ENCODE measurements around the gene PROK2. TPM values are rescaled to one million over a fixed set of nuclear protein-coding genes. Genes with fewer than 3 reads are reported as not detected.

PROK2 gene
- total RNA-seq, 1 donor from 2014 or later = not detected

DNA sequence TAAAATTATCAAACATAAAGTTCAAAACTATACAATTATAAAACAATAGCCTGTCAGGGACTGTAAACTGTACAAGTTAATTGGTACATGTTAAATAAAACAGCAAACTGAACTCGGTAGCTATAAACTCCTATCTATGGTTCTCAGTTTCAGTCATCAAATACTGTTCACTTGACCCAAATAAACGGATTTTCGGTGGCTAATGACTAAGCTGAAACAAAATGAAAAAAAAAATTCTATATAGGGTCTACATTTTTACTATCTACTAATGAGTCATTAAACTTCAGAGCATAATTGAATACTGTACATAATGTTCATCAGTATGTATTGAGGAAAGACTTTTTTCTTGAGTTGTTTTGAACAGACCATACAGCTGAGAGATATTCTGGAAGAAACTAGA, 6.6 kb downstream of the PROK2 start:
- no peak overlapping the region for H2AFZ ChIP-seq (ENCODE audit: low read depth, low read length)
- H3K36me3 ChIP-seq (ENCODE audit: insufficient read depth, low read length) = no peaks in the 10 kb centered on the region
- H3K9ac ChIP-seq (ENCODE audit: low read length) = no peak overlapping the region
- no peaks in the 10 kb centered on the region for H3K36me3 Mint-ChIP-seq (ENCODE audit: low read depth, unreplicated experiment)
- H3K27me3 Mint-ChIP-seq (ENCODE audit: low read depth, unreplicated experiment) = peaks cover 49% of the 10 kb centered on the region
- H3K27ac Mint-ChIP-seq (ENCODE audit: unreplicated experiment) = no peak overlapping the region
- FAIRE-seq (no peak), DNase-seq (ENCODE audit: low read depth) (no peak)
- no peaks in the 10 kb centered on the region for H3K9me3 ChIP-seq (ENCODE audit: insufficient read depth, low read depth, low read length)
- H3K4me1 ChIP-seq (ENCODE audit: insufficient read depth, low read length) = no peaks in the 10 kb centered on the region
- no peak overlapping the region for H3K4me3 ChIP-seq (ENCODE audit: insufficient read depth, low read depth, low read length)
- no peak overlapping the region for H3K4me2 ChIP-seq (ENCODE audit: low read length)
- no peaks in the 10 kb centered on the region for H4K20me1 ChIP-seq (ENCODE audit: insufficient read depth, low read length)
- H3K9me3 Mint-ChIP-seq (ENCODE audit: unreplicated experiment) = no peaks in the 10 kb centered on the region
- no peak for TF ChIP-seq CTCF (IDR thresholded peaks at IDR 0.05; ENCODE audit: insufficient read depth, low read depth, low read length)
- TF ChIP-seq EZH2 (IDR thresholded peaks at IDR 0.05; ENCODE audit: insufficient read depth, low read length) = no peak
- H3K79me2 ChIP-seq (ENCODE audit: insufficient read depth, low read length) = no peaks in the 10 kb centered on the region
- H3K4me3 Mint-ChIP-seq (ENCODE audit: unreplicated experiment) = no peak overlapping the region
- H3K4me1 Mint-ChIP-seq (ENCODE audit: low read depth, unreplicated experiment) = peaks cover 2% of the 10 kb centered on the region
- no peak overlapping the region for H3K27ac ChIP-seq (ENCODE audit: low read depth, low read length)
- H3K27me3 ChIP-seq (ENCODE audit: insufficient read depth, low read length) = peaks cover 35% of the 10 kb centered on the region

- no peak overlapping the region for H3K4me2 ChIP-seq (ENCODE audit: low read length)
- H4K20me1 ChIP-seq (ENCODE audit: insufficient read depth, low read length) = no peaks in the 10 kb centered on the region
- no peak overlapping the region for H3K9ac ChIP-seq (ENCODE audit: low read length)
- Mint-ChIP-seq H3K9me3 (ENCODE audit: unreplicated experiment) (no peaks in the 10 kb centered on the region), H3K36me3 (ENCODE audit: low read depth, unreplicated experiment) (no peaks in the 10 kb centered on the region), H3K4me3 (ENCODE audit: unreplicated experiment) (no peak overlapping the region), H3K27ac (ENCODE audit: unreplicated experiment) (no peak overlapping the region), H3K27me3 (ENCODE audit: low read depth, unreplicated experiment) (peaks cover 37% of the 10 kb centered on the region), H3K4me1 (ENCODE audit: low read depth, unreplicated experiment) (peaks cover 2% of the 10 kb centered on the region)
- H3K4me3 ChIP-seq (ENCODE audit: insufficient read depth, low read depth, low read length) = no peak overlapping the region
- H3K79me2 ChIP-seq (ENCODE audit: insufficient read depth, low read length) = no peaks in the 10 kb centered on the region
- no peaks in the 10 kb centered on the region for H3K36me3 ChIP-seq (ENCODE audit: insufficient read depth, low read length)
- no peak overlapping the region for H3K27ac ChIP-seq (ENCODE audit: low read depth, low read length)
- H3K4me1 ChIP-seq (ENCODE audit: insufficient read depth, low read length) = no peaks in the 10 kb centered on the region
- H2AFZ ChIP-seq (ENCODE audit: low read depth, low read length) = no peak overlapping the region
- FAIRE-seq (no peak), DNase-seq (ENCODE audit: low read depth) (no peak)
- peaks cover 25% of the 10 kb centered on the region for H3K27me3 ChIP-seq (ENCODE audit: insufficient read depth, low read length)
- no peaks in the 10 kb centered on the region for H3K9me3 ChIP-seq (ENCODE audit: insufficient read depth, low read depth, low read length)
- no peak for TF ChIP-seq CTCF (IDR thresholded peaks at IDR 0.05; ENCODE audit: insufficient read depth, low read depth, low read length)
- no peak for TF ChIP-seq EZH2 (IDR thresholded peaks at IDR 0.05; ENCODE audit: insufficient read depth, low read length)
Observed at GRCh38 chr3:71776538-71776937, 8.4 kb downstream of the PROK2 start.

DNA sequence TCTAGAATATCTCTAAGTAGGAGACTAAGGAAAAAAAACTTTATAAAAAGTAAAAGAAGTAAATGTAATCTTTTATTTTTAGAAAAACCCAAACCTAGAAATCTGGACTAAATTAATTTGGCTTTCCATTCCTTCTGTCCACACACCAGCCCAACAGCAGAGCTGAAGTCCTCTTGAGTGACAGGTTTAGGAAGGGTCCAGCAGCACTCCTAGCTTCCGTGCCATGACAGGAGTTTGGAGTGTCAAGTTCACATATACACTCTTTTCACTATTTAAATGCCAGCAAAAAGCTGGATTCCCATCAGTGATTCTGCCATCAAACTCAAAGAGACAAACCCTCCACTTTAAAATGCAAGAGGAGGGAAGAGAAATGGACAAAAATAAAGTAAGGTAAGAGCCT, 13.1 kb downstream of the PROK2 start:
- no peaks in the 10 kb centered on the region for H3K4me1 ChIP-seq (ENCODE audit: insufficient read depth, low read length)

More for the DNA sequence above, 13.1 kb downstream of the PROK2 start:
- Histone ChIP-seq H3K36me3 (ENCODE audit: insufficient read depth, low read length) (no peaks in the 10 kb centered on the region), H3K27me3 (ENCODE audit: insufficient read depth, low read length) (peaks cover 15% of the 10 kb centered on the region), H3K4me3 (ENCODE audit: insufficient read depth, low read depth, low read length) (no peak overlapping the region), H3K4me2 (ENCODE audit: low read length) (no peak overlapping the region), H2AFZ (ENCODE audit: low read depth, low read length) (no peak overlapping the region), H3K27ac (ENCODE audit: low read depth, low read length) (no peak overlapping the region), H3K79me2 (ENCODE audit: insufficient read depth, low read length) (no peaks in the 10 kb centered on the region), H3K9ac (ENCODE audit: low read length) (no peak overlapping the region), H3K9me3 (ENCODE audit: insufficient read depth, low read depth, low read length) (no peaks in the 10 kb centered on the region), H4K20me1 (ENCODE audit: insufficient read depth, low read length) (no peaks in the 10 kb centered on the region)
- H3K36me3 Mint-ChIP-seq (ENCODE audit: low read depth, unreplicated experiment) = no peaks in the 10 kb centered on the region
- DNase-seq (ENCODE audit: low read depth) (no peak), FAIRE-seq (no peak)
- H3K9me3 Mint-ChIP-seq (ENCODE audit: unreplicated experiment) = peaks cover 2% of the 10 kb centered on the region
- H3K27ac Mint-ChIP-seq (ENCODE audit: unreplicated experiment) = no peak overlapping the region
- H3K27me3 Mint-ChIP-seq (ENCODE audit: low read depth, unreplicated experiment) = peaks cover 27% of the 10 kb centered on the region
- TF ChIP-seq EZH2 (IDR thresholded peaks at IDR 0.05; ENCODE audit: insufficient read depth, low read length) (no peak), CTCF (IDR thresholded peaks at IDR 0.05; ENCODE audit: insufficient read depth, low read depth, low read length) (no peak)
- no peaks in the 10 kb centered on the region for H3K4me1 Mint-ChIP-seq (ENCODE audit: low read depth, unreplicated experiment)
- no peak overlapping the region for H3K4me3 Mint-ChIP-seq (ENCODE audit: unreplicated experiment)

Measured in astrocyte (in vitro differentiated cells and primary cell).